A673 (cell line): ENCODE results near the gene SRGAP2B.
"Not testable (repeated sequence)": the region's sequence is repeated elsewhere in the genome, so short reads cannot be mapped to it uniquely, and the experiment has no call there.

Source experiments
- CTCF ChIP-seq: fragments of 300-800, 200-600 bp; sonication (generic); conservative IDR thresholded peaks from 2 replicates; pipeline ENCODE4 v1.5.1; 2017; ENCODE audit warnings: low read depth, mild to moderate bottlenecking, antibody characterized with exemption, low read length, moderate library complexity, mixed read lengths
- EZH2 ChIP-seq: fragments of 200-600 bp; sonication (generic); IDR thresholded peaks from 2 replicates; pipeline ENCODE4 v1.6.1; 2017; ENCODE audit warnings: borderline replicate concordance, low read depth, mild to moderate bottlenecking, mixed read lengths, antibody characterized with exemption, low read length; ENCODE audit not compliant: poor library complexity, severe bottlenecking

- not testable (repeated sequence) for TF ChIP-seq CTCF, EZH2
Observed at GRCh38 chr1:145125112-145125511, 30.0 kb upstream of the SRGAP2B start.
